Head of caudate nucleus (tissue), 42 donors: ENCODE data around the gene TDRD10.

ENCODE experiments used
- DNase-seq, 42 donors: peaks; one replicate each; pipeline versions ENCODE4 v3.0.0 to v3.0.0-alpha.2; 2020 to 2021; ENCODE audit warnings: mixed read lengths in 7 of 42
- intact Hi-C: fragments of 100-400 bp; cut with DNase I; formaldehyde crosslinking; loops from one replicate; pipeline ENCODE4 v1.15.0; 2022

TDRD10 gene, protein sequence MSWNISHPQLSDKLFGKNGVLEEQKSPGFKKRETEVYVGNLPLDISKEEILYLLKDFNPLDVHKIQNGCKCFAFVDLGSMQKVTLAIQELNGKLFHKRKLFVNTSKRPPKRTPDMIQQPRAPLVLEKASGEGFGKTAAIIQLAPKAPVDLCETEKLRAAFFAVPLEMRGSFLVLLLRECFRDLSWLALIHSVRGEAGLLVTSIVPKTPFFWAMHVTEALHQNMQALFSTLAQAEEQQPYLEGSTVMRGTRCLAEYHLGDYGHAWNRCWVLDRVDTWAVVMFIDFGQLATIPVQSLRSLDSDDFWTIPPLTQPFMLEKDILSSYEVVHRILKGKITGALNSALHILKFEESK

DNA sequence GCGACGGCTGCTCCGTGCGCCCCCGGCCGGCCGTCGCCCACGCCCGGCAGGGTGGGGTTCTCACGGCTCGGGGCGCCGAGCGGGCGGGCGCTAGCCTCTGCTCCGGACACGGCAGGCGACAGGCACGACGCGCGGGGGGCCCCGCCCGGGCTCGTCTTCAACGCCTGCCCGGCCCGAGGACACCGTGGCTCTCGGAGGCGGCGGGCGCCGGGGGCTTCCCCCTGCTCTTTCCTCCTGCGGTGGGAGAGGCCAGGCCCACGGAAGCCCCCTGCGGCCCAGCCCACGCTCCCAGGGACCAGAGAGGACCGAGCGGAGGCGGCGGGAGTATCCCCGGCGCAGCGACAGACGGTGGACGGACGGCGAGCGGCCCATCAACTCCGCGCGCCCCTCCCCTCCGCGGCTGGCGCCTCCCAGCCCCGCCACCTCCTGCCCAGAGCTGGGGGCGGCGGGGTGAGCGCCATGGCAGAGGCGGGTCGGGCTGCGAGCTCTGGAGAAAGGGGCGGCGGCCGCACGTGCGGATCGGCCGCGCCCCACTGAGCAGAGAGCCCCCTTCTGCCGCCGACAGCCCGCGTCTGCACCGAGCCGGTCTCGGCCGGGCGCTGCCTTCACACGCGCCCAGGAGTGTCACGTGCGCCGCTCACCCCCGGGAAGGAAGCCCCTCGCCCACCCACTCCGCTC lies at the start of gene TDRD10, which contains the start of gene SHE:
TSS of gene TDRD10 (plus strand) at position 154 of the 678 bp plus-strand sequence. CDS start 4,685 bp downstream, outside the sequence.
TSS of gene SHE (minus strand) at position 347 of the 678 bp plus-strand sequence. CDS start 386 bp downstream, outside the sequence.
- DNase-seq: no peak
- intact Hi-C loops: no loop called here

GRCh38 chr1:154453161-154453560 lies 48.9 kb upstream of the TDRD10 start:
- DNase-seq: peak in 5 of 42 donors; percentile 22 to 66 (median 33)
- intact Hi-C loops: loop anchor here (10.0 kb wide), 1 partner anchor 108 kb away; no protein-coding TSS in a partner anchor

DNA sequence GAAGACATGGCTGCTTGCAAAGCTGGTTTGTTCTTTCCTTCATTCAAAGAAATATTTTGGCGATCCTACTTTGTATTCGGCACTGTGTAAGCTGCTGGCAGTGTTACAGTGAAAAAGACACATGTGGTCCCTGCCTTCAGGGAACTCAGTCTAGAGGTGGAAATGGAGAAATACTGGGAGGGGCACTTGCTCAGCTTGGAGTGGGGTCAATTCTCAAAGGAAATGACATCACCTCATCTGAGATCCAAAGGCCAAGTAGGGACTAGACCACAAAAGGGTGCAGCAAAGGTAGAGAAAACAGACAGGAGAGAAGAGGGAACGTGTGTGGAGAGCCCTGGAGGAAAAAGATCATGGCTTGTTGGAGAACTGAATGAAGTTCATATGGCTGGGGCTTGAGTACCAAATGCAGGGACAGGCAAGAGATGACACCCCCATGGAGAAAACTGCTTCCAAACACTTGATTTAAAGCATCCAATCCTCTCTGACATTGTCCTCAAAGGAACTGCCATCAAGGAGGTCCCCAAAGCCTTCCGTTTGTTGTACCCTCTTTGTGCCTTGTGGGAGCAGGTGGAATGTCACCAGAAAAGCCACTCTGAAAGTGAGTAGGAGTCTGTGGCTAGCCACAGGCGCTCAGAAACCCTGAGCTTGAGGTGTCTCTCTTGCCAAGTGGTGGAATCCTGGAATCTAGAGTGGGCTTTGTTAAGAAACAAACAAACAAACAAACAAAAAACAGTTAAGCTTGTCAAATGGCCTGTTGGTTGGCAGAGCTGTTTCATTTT lies 48.3 kb upstream of the TDRD10 start:
- intact Hi-C loops: loop anchor here (10.0 kb wide), 1 partner anchor 109 kb away; no protein-coding TSS in a partner anchor
- DNase-seq: peak in 2 of 42 donors; percentile 23 to 46

GRCh38 chr1:154454386-154455120 lies 47.5 kb upstream of the TDRD10 start:
- intact Hi-C loops: loop anchor here (10.0 kb wide), 1 partner anchor 110 kb away; no protein-coding TSS in a partner anchor
- DNase-seq: no peak

- intact Hi-C loops: loop anchor here (10.0 kb wide), 1 partner anchor 112 kb away; no protein-coding TSS in a partner anchor
- no peak for DNase-seq
Measured at GRCh38 chr1:154456631-154457030, 45.4 kb upstream of the TDRD10 start.

- DNase-seq: peak in 3 of 42 donors; percentile 28 to 52 (median 29)
- intact Hi-C loops: loop anchor here (10.0 kb wide), 1 partner anchor 114 kb away; no protein-coding TSS in a partner anchor
Measured at GRCh38 chr1:154459080-154459479, 42.9 kb upstream of the TDRD10 start.

DNA sequence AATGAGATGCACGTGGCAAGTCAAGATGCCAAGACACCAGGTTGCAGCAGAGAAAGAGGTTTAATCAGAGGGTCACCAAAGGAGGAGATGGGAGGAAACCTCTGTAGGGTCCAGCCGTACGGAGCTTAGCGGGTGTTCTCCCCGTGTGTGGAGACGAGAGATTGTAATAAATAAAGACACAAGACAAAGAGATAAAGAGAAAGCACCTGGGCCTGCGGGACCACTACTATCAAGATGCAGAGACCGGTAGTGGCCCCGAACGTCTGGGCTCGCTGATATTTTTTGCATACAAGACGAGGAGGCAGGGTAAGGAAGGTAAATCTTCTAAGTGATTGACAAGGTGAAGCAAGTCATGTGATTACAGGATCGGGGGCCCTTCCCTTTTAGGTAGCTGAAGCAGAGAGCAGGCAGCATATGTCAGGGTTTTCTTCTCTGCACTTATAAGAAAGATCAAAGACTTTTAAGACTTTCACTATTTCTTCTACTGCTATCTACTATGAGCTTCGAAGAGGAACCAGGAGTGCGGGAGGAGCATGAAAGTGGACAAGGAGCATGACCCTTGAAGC lies 41.2 kb upstream of the TDRD10 start:
- intact Hi-C loops: no loop called here
- DNase-seq: no peak

DNA sequence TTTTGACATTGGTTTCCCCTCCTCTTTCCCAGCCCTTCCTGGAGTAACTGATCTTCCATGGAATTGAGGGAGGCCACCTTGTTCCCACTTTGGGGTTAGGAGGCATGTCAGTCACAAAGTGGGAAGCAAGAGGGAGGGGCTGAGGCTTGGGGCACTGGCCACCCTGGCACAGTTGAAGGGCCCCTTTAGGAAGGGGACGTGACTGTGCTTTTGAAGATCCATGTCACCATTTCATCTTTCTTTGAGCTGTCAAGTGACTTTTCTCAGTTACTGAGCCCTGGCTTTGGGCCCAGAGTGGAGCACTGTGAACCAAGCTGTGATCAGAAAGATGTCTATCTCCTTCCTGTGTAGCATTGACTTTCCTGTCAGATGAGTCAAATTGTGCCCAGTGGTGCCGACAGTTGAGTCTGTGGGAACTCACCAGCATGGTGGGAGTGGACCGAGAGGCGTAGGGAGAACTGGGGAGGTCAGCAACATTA lies 38.5 kb upstream of the TDRD10 start:
- no peak for DNase-seq
- intact Hi-C loops: no loop called here

DNA sequence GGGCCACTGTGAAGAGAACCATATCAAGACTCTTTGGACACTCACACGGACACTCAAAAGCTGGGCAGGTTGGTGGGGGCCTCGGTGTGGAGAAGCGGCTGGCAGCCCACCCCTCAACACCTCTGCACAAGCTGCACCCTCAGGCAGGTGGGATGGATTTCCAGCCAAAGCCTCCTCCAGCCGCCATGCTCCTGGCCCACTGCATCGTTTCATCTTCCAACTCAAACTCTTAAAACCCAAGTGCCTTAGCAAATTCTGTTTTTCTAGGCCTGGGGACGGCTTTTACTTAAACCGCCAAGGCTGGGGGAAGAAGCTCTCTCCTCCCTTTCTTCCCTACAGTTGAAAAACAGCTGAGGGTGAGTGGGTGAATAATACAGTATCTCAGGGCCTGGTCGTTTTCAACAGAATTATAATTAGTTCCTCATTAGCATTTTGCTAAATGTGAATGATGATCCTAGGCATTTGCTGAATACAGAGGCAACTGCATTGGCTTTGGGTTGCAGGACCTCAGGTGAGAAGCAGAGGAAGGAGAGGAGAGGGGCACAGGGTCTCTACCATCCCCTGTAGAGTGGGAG lies 36.3 kb upstream of the TDRD10 start:
- intact Hi-C loops: no loop called here
- peak in 3 of 42 donors; percentile 32 to 42 (median 39) for DNase-seq

GRCh38 chr1:154466206-154466605 lies 35.8 kb upstream of the TDRD10 start:
- peak in 1 of 42 donors; percentile 30 for DNase-seq
- intact Hi-C loops: no loop called here

- peak in 2 of 42 donors; percentile 25 to 41 for DNase-seq
- intact Hi-C loops: no loop called here
Measured at GRCh38 chr1:154466921-154467417, 35.0 kb upstream of the TDRD10 start.

DNA sequence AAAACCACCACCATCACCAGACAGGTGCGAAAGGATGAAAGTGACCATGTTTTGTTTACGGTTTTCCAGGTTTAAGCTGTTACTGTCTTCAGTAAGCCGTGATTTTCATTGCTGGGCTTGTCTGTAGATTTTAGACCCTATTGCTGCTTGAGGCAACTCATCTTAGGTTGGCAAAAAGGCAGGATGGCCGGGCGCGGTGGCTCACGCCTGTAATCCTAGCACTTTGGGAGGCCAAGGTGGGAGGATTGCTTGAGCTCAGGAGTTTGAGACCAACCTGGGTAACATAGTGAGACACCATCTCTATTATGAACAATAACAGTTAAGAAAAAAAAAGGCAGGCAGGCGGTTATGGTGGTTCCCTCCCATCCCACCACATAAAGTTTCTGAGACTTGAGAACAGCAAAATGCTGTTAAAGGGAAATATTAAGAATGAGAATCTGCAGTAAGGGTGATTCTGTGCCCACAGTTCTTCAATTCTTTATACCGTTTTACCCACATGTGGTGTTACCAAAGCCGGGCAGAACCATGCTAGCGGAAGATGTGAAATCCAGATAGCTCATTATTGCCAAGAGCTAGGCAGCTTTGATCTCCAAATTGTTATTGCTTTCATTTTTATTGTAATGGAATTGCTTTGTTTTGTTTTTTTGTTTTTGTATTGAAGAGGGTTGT lies 34.5 kb upstream of the TDRD10 start:
- intact Hi-C loops: no loop called here

GRCh38 chr1:154468535-154469250 lies 33.3 kb upstream of the TDRD10 start:
- peak in 2 of 42 donors; percentile 25 to 33 for DNase-seq
- intact Hi-C loops: no loop called here

More for the DNA sequence above, 34.5 kb upstream of the TDRD10 start:
- no peak for DNase-seq

DNA sequence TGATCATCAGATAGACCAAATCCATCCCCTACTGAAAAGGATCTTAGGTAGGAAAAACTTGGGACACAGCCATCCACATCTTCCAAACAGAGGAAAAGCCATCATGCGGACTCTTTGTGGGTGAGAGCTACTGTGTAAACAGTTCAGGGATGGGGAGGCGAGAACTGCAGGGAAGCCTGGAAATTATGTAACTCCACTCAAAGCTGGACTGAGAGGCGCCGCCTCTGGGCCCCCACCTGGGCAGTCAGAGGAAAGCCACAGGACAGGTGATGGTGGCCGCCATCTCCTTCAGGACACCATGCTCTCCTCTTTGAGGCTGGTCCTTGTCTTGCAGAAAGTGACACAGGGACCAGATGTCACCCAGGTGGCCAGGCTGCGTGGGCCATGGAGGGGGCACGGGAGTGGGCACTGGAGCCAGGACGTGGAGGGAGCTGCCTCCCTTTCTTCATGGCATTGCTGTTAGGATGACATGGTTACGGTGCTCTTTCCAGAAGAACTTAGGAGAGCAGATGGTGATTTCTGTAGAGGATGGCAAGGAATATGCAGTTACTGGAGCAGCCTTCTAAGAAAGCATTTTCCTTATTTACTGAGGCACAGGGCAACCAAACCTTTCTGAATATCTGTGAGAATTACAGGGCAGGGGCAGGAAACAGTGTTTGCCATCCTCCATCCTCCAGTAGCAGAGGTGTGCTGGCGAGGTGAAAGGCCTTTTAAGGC lies 32.0 kb upstream of the TDRD10 start:
- DNase-seq: no peak
- intact Hi-C loops: loop anchor here (5.0 kb wide), 1 partner anchor 48 kb away; no protein-coding TSS in a partner anchor

GRCh38 chr1:154471304-154471703 lies 30.7 kb upstream of the TDRD10 start:
- intact Hi-C loops: loop anchor here (5.0 kb wide), 1 partner anchor 49 kb away; no protein-coding TSS in a partner anchor
- no peak for DNase-seq
